ENCODE data around the gene EPB41. TPM values are rescaled to one million over a fixed set of nuclear protein-coding genes. Genes with fewer than 3 reads are reported as not detected.

Gene EPB41
- polyA plus RNA-seq, 1 of the 3 experiments (the other 2 are of a cell fraction) = 7.4 TPM

- 95% methylated on average over 10 of the region's 10 CpGs for WGBS (ENCODE audit: low lambda C conversion rate)
- no peaks in the 10 kb centered on the region for H3K9me2 ChIP-seq
- H3K9me3 ChIP-seq = no peaks in the 10 kb centered on the region
- no peaks in the 10 kb centered on the region for H3K27me3 ChIP-seq (ENCODE audit: insufficient read depth)
- ChIA-PET POLR2A (no interaction called here), CTCF (interaction anchor here (1.3 to 1.5 kb wide), 2 partner anchors 46 to 47 kb away, joined by 3 to 4 read pairs; no protein-coding TSS in a partner anchor)
- H4K20me1 ChIP-seq (ENCODE audit: insufficient read depth) = no peaks in the 10 kb centered on the region
- H3K4me3 ChIP-seq (ENCODE audit: low read depth in 2 of 2, low read length in 1 of 2) = no peak overlapping the region
- H3K9ac ChIP-seq = no peak overlapping the region
- H3K79me2 ChIP-seq (ENCODE audit: insufficient read depth) = no peaks in the 10 kb centered on the region
- H3K27ac ChIP-seq (ENCODE audit: low read depth in 2 of 2, low read length in 1 of 2) = no peak overlapping the region
- peaks cover 0 to 24% of the 10 kb centered on the region in 2 experiments; a peak in 1 of 4 replicates for H3K4me1 ChIP-seq (ENCODE audit: control insufficient read depth in 1 of 2, insufficient read depth in 2 of 2, low read depth in 1 of 2, low read length in 1 of 2)
- no peaks in the 10 kb centered on the region for H3K36me3 ChIP-seq (replicated peaks in 1 of 2; ENCODE audit: control insufficient read depth in 1 of 2, insufficient read depth in 2 of 2, low read length in 1 of 2)
- H2AFZ ChIP-seq (ENCODE audit: low read depth) = no peak overlapping the region; the same call in 1 of the 2 replicates
- no peak overlapping the region for H3K4me2 ChIP-seq
- no peak for DNase-seq
- TF ChIP-seq SIN3A (IDR thresholded peaks at IDR 0.05; ENCODE audit: borderline replicate concordance, low read depth, low read length) (no peak), CTCF (IDR thresholded peaks at IDR 0.05) (no peak), MXI1 (IDR thresholded peaks at IDR 0.05; ENCODE audit: low read depth, low read length) (no peak), ZBTB33 (IDR thresholded peaks at IDR 0.05; ENCODE audit: borderline replicate concordance, low read depth) (no peak), NRF1 (IDR thresholded peaks at IDR 0.05; ENCODE audit: low read depth, low read length) (no peak), REST (IDR thresholded peaks at IDR 0.05; ENCODE audit: low read depth, low read length) (no peak), TCF12 (IDR thresholded peaks at IDR 0.05) (no peak), USF1 (IDR thresholded peaks at IDR 0.05; ENCODE audit: borderline replicate concordance, low read depth) (no peak), IRF3 (IDR thresholded peaks at IDR 0.05; ENCODE audit: low read depth, low read length) (no peak), RCOR1 (IDR thresholded peaks at IDR 0.05; ENCODE audit: low read length) (no peak), FOXJ3 (CRISPR knock-in tag; IDR thresholded peaks at IDR 0.05) (no peak), FOSL2 (IDR thresholded peaks at IDR 0.05; ENCODE audit: borderline replicate concordance, low read depth) (no peak), NFIC (IDR thresholded peaks at IDR 0.05; ENCODE audit: borderline replicate concordance) (no peak), TAF1 (IDR thresholded peaks at IDR 0.05; ENCODE audit: borderline replicate concordance, low read depth, low read length) (no peak), JUND (IDR thresholded peaks at IDR 0.05) (no peak), MAX (IDR thresholded peaks at IDR 0.05; ENCODE audit: low read depth) (no peak), YY1 (IDR thresholded peaks at IDR 0.05; ENCODE audit: low read depth) (no peak), PBX3 (IDR thresholded peaks at IDR 0.05) (no peak), MEF2A (IDR thresholded peaks at IDR 0.05; ENCODE audit: borderline replicate concordance, low read depth) (no peak)
- H3F3A ChIP-seq (replicated peaks; ENCODE audit: insufficient read depth) = no peaks in the 10 kb centered on the region
Measured at GRCh38 chr1:28986306-28986910, 72.0 kb downstream of the EPB41 start.

All from SK-N-SH (cell line).